ENCODE data around the gene KCTD15.

The KCTD15 gene

GRCh38 chr19:33751436-33751770 lies 45.3 kb upstream of the KCTD15 start:
- in situ Hi-C loops (cut with MboI; ENCODE audit: low sequenced_read_pairs, unreplicated experiment), result loop anchor here (25.0 kb wide), 1 partner anchor 514 kb away; the partner anchor contains the start of gene SLC7A10
- TF ChIP-seq CTCF (IDR thresholded peaks at IDR 0.05; ENCODE audit: borderline replicate concordance, control extremely low read depth, extremely low read depth, insufficient read depth, missing control alignments), result no peak
- DNase-seq (ENCODE audit: low spot score), result no peak

GRCh38 chr19:33752018-33752800 lies 44.5 kb upstream of the KCTD15 start:
- in situ Hi-C loops (cut with MboI; ENCODE audit: low sequenced_read_pairs, unreplicated experiment), result loop anchor here (25.0 kb wide), 1 partner anchor 515 kb away; the partner anchor contains the start of gene SLC7A10

GRCh38 chr19:33752945-33753344 lies 43.7 kb upstream of the KCTD15 start:
- in situ Hi-C loops (cut with MboI; ENCODE audit: low sequenced_read_pairs, unreplicated experiment), result loop anchor here (25.0 kb wide), 1 partner anchor 516 kb away; the partner anchor contains the start of gene SLC7A10
- DNase-seq (ENCODE audit: low spot score), result peak; percentile 27
- no peak for TF ChIP-seq CTCF (IDR thresholded peaks at IDR 0.05; ENCODE audit: borderline replicate concordance, control extremely low read depth, extremely low read depth, insufficient read depth, missing control alignments)

More at GRCh38 chr19:33752018-33752800, 44.5 kb upstream of the KCTD15 start:
- no peak for TF ChIP-seq CTCF (IDR thresholded peaks at IDR 0.05; ENCODE audit: borderline replicate concordance, control extremely low read depth, extremely low read depth, insufficient read depth, missing control alignments)
- DNase-seq (ENCODE audit: low spot score), result no peak

GRCh38 chr19:33754361-33754760 lies 42.3 kb upstream of the KCTD15 start:
- TF ChIP-seq CTCF (IDR thresholded peaks at IDR 0.05; ENCODE audit: borderline replicate concordance, control extremely low read depth, extremely low read depth, insufficient read depth, missing control alignments), result no peak
- no peak for DNase-seq (ENCODE audit: low spot score)
- in situ Hi-C loops (cut with MboI; ENCODE audit: low sequenced_read_pairs, unreplicated experiment), result loop anchor here (25.0 kb wide), 1 partner anchor 517 kb away; the partner anchor contains the start of gene SLC7A10

GRCh38 chr19:33755099-33756035 lies 41.3 kb upstream of the KCTD15 start:
- no peak for DNase-seq (ENCODE audit: low spot score)
- in situ Hi-C loops (cut with MboI; ENCODE audit: low sequenced_read_pairs, unreplicated experiment), result loop anchor here (25.0 kb wide), 1 partner anchor 518 kb away; the partner anchor contains the start of gene SLC7A10
- no peak for TF ChIP-seq CTCF (IDR thresholded peaks at IDR 0.05; ENCODE audit: borderline replicate concordance, control extremely low read depth, extremely low read depth, insufficient read depth, missing control alignments)

- in situ Hi-C loops (cut with MboI; ENCODE audit: low sequenced_read_pairs, unreplicated experiment), result loop anchor here (25.0 kb wide), 1 partner anchor 519 kb away; the partner anchor contains the start of gene SLC7A10
- TF ChIP-seq CTCF (IDR thresholded peaks at IDR 0.05; ENCODE audit: borderline replicate concordance, control extremely low read depth, extremely low read depth, insufficient read depth, missing control alignments), result no peak
- no peak for DNase-seq (ENCODE audit: low spot score)
Measured at GRCh38 chr19:33756177-33756576, 40.5 kb upstream of the KCTD15 start.

All from GM13976 (cell line).